Activated effector memory CD4-positive, alpha-beta T cell treated with anti-CD3 and anti-CD28 coated beads, Interleukin-2, amount 50 U/mL, for 16 hours (primary cell): ENCODE results near the gene CBX2.
A peak's percentile ranks its signal among the peaks of the same experiment; 100 is the strongest.

Experiments used
- DNase-seq: peaks from one replicate; pipeline ENCODE4 v3.0.0-alpha.2; 2020

Gene CBX2

GRCh38 chr17:79789943-79790804, 12.2 kb downstream of the CBX2 start:
- DNase-seq = no peak

- no peak for DNase-seq
Observed at GRCh38 chr17:79790805-79791734, 13.1 kb downstream of the CBX2 start.

- DNase-seq = no peak
Observed at GRCh38 chr17:79791735-79792161, 13.8 kb downstream of the CBX2 start.

GRCh38 chr17:79792341-79792871, 14.5 kb downstream of the CBX2 start:
- no peak for DNase-seq

- no peak for DNase-seq
Observed at GRCh38 chr17:79792984-79793923, 15.3 kb downstream of the CBX2 start.

- DNase-seq = no peak
Observed at GRCh38 chr17:79793924-79794304, 16.0 kb downstream of the CBX2 start.

- DNase-seq = no peak
Observed at GRCh38 chr17:79794659-79795511, 16.9 kb downstream of the CBX2 start.

- no peak for DNase-seq
Observed at GRCh38 chr17:79795795-79796443, 18.0 kb downstream of the CBX2 start.

GRCh38 chr17:79796444-79796762, 18.5 kb downstream of the CBX2 start:
- DNase-seq = no peak

- peak; percentile 99 for DNase-seq
Observed at GRCh38 chr17:79796763-79797491, 19.0 kb downstream of the CBX2 start, which contains the start of gene CBX8. CBX8 (minus strand) TSS chr17:79797077; CDS start chr17:79796998, 79 bp downstream.

- DNase-seq = no peak
Observed at GRCh38 chr17:79797492-79798298, 19.7 kb downstream of the CBX2 start.

GRCh38 chr17:79798299-79799173, 20.6 kb downstream of the CBX2 start:
- DNase-seq = no peak

GRCh38 chr17:79799174-79799537, 21.2 kb downstream of the CBX2 start:
- no peak for DNase-seq

- DNase-seq = no peak
Observed at GRCh38 chr17:79799538-79800324, 21.8 kb downstream of the CBX2 start.

GRCh38 chr17:79800325-79801155, 22.6 kb downstream of the CBX2 start:
- DNase-seq = peak; percentile 83
